WI38 (cell line): ENCODE results near the gene STK24.

Experiments
- H3K4me3 ChIP-seq: 2 replicates; pipeline ENCODE4 v1.5.1; 2011; ENCODE audit warnings: low read depth, mild to moderate bottlenecking, control low read depth, low read length
- TF ChIP-seq, protein P1 (sequence below): IDR thresholded peaks from 2 replicates; pipeline ENCODE4 v1.5.1; 2012; ENCODE audit warnings: low read depth, mild to moderate bottlenecking, control low read depth, low read length

The STK24 gene

DNA sequence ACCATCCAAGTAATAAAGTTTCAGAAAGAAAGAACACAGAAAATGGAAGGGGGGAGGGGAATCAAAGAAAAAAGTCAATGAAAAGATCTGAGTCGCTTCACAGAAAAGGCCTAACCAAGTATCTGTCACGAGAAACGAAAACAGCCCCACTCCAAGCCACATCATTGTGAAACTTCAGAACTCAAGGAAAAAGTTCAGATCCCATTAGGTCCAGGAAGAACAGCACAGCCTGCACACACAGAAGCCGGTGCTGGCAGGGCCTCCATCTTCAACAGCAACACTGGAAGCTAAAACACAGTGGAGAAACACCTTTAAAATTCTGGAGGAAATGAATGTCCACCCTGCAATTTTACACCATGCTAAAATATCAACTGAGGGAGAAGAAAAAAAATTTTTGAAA is 8.0 kb downstream of the STK24 start:
- no peak overlapping the region for H3K4me3 ChIP-seq
- TF ChIP-seq, protein P1, sequence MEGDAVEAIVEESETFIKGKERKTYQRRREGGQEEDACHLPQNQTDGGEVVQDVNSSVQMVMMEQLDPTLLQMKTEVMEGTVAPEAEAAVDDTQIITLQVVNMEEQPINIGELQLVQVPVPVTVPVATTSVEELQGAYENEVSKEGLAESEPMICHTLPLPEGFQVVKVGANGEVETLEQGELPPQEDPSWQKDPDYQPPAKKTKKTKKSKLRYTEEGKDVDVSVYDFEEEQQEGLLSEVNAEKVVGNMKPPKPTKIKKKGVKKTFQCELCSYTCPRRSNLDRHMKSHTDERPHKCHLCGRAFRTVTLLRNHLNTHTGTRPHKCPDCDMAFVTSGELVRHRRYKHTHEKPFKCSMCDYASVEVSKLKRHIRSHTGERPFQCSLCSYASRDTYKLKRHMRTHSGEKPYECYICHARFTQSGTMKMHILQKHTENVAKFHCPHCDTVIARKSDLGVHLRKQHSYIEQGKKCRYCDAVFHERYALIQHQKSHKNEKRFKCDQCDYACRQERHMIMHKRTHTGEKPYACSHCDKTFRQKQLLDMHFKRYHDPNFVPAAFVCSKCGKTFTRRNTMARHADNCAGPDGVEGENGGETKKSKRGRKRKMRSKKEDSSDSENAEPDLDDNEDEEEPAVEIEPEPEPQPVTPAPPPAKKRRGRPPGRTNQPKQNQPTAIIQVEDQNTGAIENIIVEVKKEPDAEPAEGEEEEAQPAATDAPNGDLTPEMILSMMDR, result no peak

DNA sequence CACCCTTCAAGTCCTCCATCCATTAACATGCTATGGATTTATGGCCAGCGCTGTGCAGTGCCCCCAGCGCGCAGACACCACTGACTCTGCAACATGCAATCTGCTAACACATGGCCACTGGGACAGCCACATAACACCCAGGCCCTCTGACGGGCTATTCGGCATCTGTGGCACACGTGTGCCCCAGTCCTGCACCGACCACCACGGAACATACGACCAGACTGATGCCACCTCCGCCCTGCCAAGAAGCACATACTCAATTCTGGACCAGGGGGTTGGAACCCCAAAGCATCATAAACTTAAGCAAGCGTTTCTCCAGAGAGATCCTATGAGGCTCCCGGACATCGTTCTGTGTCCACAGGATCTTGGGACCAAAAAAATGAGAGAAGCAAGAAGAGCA is 9.8 kb downstream of the STK24 start:
- TF ChIP-seq, protein P1, result no peak
- H3K4me3 ChIP-seq, result no peak overlapping the region

DNA sequence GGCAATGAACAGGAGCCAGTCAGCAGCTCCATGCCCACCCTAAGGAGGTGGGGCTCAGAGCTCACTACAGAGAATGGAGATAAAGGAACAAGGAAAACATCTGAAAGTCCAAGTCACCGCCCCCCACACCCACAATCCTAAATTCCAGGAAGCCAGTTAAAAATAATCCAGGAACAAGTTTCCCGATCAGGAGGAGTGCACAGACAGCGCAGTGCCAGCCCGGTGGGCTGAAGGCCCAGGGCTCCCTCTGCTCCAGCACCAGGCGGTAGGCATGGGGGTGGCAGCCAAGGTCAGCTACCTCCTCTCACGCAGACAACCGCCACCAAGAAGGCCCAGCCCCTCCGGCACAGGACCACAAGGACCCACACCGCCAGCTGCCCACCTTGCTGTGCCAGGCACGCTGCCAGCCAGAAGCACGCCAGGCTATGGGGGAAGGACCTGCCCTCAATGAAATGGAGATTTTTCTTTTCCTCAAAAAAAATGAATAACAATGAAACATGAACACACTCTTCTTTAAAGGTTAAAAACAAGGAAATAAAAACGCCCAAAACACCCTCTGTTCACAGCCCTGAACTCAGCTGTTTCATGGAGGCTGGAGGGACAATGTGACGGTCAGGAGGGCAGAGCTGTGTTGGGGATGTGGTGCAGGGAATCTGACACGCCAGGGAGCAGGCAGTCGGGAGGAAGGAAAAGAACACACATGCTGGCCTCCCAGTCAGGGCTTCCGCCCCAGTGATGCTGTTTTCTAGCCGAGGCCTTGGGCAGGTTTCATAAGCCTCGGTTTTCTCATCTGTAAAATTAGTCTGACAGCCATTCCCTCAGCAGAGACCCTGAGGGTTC is 11.0 kb downstream of the STK24 start:
- TF ChIP-seq, protein P1, result no peak

DNA sequence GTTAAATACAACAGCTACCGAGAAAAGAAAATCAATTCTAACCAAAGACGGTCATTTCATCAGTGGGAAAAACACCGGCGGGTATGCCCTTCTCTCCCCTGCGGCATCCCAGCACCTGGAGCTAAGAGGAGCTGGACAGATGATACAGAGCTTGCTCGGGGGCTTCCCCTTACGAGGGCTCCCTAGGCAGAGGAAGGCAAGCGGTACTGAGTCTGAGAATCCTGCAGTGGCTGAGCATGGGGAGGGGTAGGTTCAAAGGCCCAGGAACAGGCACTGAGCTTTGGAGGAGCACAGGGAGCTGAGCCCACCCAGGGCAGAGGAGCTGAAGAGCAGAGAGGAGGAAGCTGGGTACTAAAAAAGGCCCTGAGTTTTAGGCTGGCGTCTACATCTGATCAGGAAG is 12.7 kb downstream of the STK24 start:
- no peak overlapping the region for H3K4me3 ChIP-seq
- TF ChIP-seq, protein P1, result no peak

More for the DNA sequence above, 11.0 kb downstream of the STK24 start:
- H3K4me3 ChIP-seq, result no peak overlapping the region

DNA sequence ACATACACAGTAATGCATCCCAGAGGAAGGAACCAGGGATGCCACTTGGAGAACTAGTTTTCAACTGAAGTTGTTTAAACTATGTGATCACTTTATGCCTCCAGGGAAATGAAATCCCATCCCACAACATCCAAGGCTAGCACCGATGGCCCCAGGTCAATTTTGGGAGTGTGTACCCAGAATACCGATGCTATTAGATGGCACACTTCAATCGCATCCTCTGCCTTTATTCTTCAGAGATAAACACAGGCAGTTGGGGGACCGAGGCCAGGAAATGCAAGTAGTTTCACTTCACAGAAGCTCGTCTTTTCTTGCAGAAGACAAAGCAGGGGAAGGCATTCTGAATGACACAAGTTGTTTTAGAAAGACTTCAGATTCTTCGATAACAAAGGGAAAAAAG is 13.8 kb downstream of the STK24 start:
- TF ChIP-seq, protein P1, result no peak
- H3K4me3 ChIP-seq, result no peak overlapping the region

DNA sequence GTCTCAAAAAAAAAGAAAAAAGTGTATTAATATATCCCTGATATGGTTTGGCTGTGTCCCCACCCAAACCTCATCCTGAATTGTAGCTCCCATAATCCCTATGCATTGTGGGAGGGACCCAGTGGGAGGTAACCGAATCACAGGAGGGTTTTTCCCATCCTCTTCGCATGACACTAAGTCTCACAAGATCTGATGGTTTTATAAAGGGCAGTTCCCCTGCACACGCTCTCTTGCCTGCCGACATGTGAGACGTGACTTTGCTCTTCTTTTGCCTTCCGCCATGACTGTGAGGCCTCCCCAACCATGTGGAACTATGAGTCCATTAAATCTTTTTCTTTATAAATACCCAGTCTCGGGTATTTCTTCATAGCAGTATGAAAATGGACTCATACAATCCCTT is 17.7 kb downstream of the STK24 start:
- TF ChIP-seq, protein P1, result no peak
- H3K4me3 ChIP-seq, result no peak overlapping the region

DNA sequence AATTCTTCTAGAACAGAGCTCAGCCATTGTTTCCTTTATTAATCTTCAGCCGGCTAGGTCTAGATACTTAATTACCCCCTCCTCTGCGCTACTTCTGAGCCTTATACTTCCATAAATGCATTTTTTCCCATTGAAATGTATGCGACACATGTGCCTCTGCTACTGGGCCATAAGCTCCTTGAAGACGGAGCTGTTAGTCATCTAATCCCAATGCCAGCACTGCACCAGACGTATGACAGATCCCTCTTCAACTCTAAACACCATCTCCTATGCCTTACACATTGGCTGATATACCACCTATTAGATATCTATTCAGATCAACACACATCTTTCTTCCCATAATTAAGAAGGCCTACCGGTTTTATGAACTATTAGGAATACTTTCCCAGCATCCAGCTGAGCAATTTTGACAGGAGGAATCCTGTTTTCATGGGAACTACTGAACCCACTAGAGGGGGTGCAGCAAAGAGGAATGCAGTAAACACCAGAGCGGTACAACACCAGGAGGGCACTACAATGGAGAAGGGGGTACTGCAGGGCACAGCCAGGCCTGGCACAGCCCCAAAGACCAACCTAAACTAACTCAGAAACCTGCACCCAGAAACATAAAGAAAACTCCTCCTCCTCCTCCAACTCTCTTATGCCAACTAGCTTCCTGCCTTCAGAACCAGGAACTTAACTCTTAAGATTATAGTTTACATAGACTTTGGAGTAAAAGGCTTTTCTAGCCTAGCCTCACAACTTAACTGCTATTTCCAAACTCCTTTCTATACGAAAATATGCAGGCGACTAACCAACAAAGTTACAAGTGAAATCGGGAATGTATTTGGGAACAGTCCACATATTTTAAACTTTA is 18.7 kb downstream of the STK24 start:
- TF ChIP-seq, protein P1, result no peak
- H3K4me3 ChIP-seq, result no peak overlapping the region
